Chondrocyte (in vitro differentiated cells): Measurements from ENCODE around the gene GUCY1A2. TPM values are rescaled to one million over a fixed set of nuclear protein-coding genes. Genes with fewer than 3 reads are reported as not detected.

Experiments
- DNase-seq: peaks from one replicate; pipeline ENCODE4 v3.0.0; 2021; ENCODE audit warnings: mixed read lengths, low spot score
- H3K27ac Mint-ChIP-seq: one replicate; pipeline ENCODE4 v1.8.0; 2021; ENCODE audit warnings: mild to moderate bottlenecking, moderate library complexity, mixed read lengths; ENCODE audit not compliant: unreplicated experiment
- H3K27me3 Mint-ChIP-seq: 2 replicates; pipeline ENCODE4 v1.8.0; 2021; ENCODE audit warnings: low read depth, mixed read lengths
- H3K36me3 Mint-ChIP-seq: 2 replicates; pipeline ENCODE4 v1.8.0; 2021; ENCODE audit warnings: low read depth, mixed read lengths
- H3K4me1 Mint-ChIP-seq: 2 replicates; pipeline ENCODE4 v1.8.0; 2021; ENCODE audit warnings: low read depth, mild to moderate bottlenecking, mixed read lengths
- H3K4me3 Mint-ChIP-seq: one replicate; pipeline ENCODE4 v1.8.0; 2021; ENCODE audit warnings: mild to moderate bottlenecking, moderate library complexity, mixed read lengths; ENCODE audit not compliant: unreplicated experiment
- H3K9me3 Mint-ChIP-seq: 2 replicates; pipeline ENCODE4 v1.8.0; 2021; ENCODE audit warnings: low read depth, mixed read lengths
- CTCF ChIP-seq: fragments of 200-600 bp; sonication (generic); IDR thresholded peaks from 2 replicates; pipeline ENCODE4 v1.5.0; 2021; ENCODE audit warnings: antibody characterized with exemption, mild to moderate bottlenecking, moderate library complexity
- total RNA-seq: library from RNA; stranded (reverse); gene quantifications from 3 replicates; pipeline ENCODE4 v1.2.1, GENCODE V29; 2021

Gene GUCY1A2
- total RNA-seq, 1 donor from 2014 or later = 17.4 TPM

GRCh38 chr11:106679581-106679980, 338.7 kb downstream of the GUCY1A2 start:
- no peak for DNase-seq
- Mint-ChIP-seq H3K36me3 (peaks cover 3% of the 10 kb centered on the region), H3K4me1 (peaks cover 7% of the 10 kb centered on the region), H3K27ac (no peak overlapping the region), H3K27me3 (peaks cover 4% of the 10 kb centered on the region), H3K9me3 (no peaks in the 10 kb centered on the region), H3K4me3 (no peak overlapping the region)
- TF ChIP-seq CTCF = no peak

DNA sequence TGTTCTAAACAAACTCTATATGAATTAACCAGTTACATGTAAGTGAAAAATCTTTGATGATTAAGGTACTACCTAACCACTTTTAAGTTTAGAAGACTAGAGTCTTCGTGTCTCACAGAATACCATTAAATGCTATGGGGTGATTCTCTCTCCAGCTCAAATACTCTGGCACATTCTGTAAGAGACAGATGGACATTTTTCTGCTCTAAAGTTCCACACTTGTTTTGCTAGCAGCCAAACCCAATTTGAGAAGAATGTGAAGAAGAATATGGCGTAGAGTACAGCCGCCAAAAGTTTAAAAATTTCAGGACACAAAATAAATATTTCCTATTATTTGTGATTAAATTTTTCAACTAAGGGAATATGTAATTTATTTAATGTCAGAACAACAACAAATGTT, 339.1 kb downstream of the GUCY1A2 start:
- H3K9me3 Mint-ChIP-seq = no peaks in the 10 kb centered on the region
- peaks cover 4% of the 10 kb centered on the region for H3K27me3 Mint-ChIP-seq
- no peak for TF ChIP-seq CTCF
- H3K36me3 Mint-ChIP-seq = peaks cover 3% of the 10 kb centered on the region
- no peak overlapping the region for H3K4me3 Mint-ChIP-seq
- DNase-seq = no peak
- H3K27ac Mint-ChIP-seq = no peak overlapping the region
- H3K4me1 Mint-ChIP-seq = peaks cover 7% of the 10 kb centered on the region

GRCh38 chr11:106670069-106670468, 348.2 kb downstream of the GUCY1A2 start:
- DNase-seq = no peak
- Mint-ChIP-seq H3K4me3 (no peak overlapping the region), H3K27ac (no peak overlapping the region), H3K27me3 (no peaks in the 10 kb centered on the region), H3K9me3 (no peaks in the 10 kb centered on the region), H3K36me3 (no peaks in the 10 kb centered on the region), H3K4me1 (peaks cover 9% of the 10 kb centered on the region)
- TF ChIP-seq CTCF = no peak

- Mint-ChIP-seq H3K36me3 (no peaks in the 10 kb centered on the region), H3K4me1 (peaks cover 9% of the 10 kb centered on the region), H3K27ac (no peak overlapping the region), H3K9me3 (no peaks in the 10 kb centered on the region), H3K27me3 (no peaks in the 10 kb centered on the region), H3K4me3 (no peak overlapping the region)
- no peak for DNase-seq
- no peak for TF ChIP-seq CTCF
These were observed 350.1 kb downstream of the GUCY1A2 start for GRCh38 chr11:106668147-106668546.

DNA sequence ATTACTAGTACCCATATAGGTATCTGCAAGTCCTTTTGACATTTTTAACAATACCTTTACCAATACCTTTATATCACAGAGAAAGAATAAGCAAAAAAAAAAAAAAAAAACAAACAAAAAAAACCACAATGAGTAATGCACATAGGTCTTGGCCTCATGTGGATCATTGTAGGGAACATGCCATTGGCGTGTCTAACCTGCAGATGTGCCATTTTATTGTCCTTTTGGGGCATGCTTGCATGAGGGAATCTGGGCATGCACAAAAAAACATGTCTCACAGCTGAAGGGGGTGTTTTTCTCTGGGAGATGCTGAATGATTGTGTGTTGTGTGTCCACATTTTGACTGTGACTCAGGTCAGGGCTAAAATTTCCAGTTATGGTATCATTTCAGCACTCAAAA, 361.6 kb downstream of the GUCY1A2 start:
- Mint-ChIP-seq H3K36me3 (no peaks in the 10 kb centered on the region), H3K4me1 (peaks cover 4% of the 10 kb centered on the region), H3K27me3 (no peaks in the 10 kb centered on the region), H3K27ac (no peak overlapping the region), H3K4me3 (no peak overlapping the region), H3K9me3 (peaks cover 9% of the 10 kb centered on the region)
- no peak for TF ChIP-seq CTCF
- DNase-seq = no peak
